Osteocyte (in vitro differentiated cells): ENCODE results near the gene PAAF1. TPM values are rescaled to one million over a fixed set of nuclear protein-coding genes. Genes with fewer than 3 reads are reported as not detected.

Source experiments
- DNase-seq: peaks from one replicate; pipeline ENCODE4 v3.0.0; 2021; ENCODE audit warnings: mixed read lengths; ENCODE audit not compliant: unreplicated experiment; ENCODE audit errors: extremely low spot score
- H3K27ac Mint-ChIP-seq: one replicate; pipeline ENCODE4 v1.8.0; 2021; ENCODE audit warnings: mild to moderate bottlenecking, mixed read lengths; ENCODE audit not compliant: unreplicated experiment
- H3K27me3 Mint-ChIP-seq: one replicate; pipeline ENCODE4 v1.8.0; 2021; ENCODE audit warnings: mixed read lengths; ENCODE audit not compliant: unreplicated experiment
- H3K36me3 Mint-ChIP-seq: one replicate; pipeline ENCODE4 v1.8.0; 2021; ENCODE audit warnings: mixed read lengths; ENCODE audit not compliant: unreplicated experiment
- H3K4me1 Mint-ChIP-seq: one replicate; pipeline ENCODE4 v1.8.0; 2021; ENCODE audit warnings: mixed read lengths; ENCODE audit not compliant: unreplicated experiment
- H3K4me3 Mint-ChIP-seq: one replicate; pipeline ENCODE4 v1.8.0; 2021; ENCODE audit warnings: mild to moderate bottlenecking, moderate library complexity, mixed read lengths; ENCODE audit not compliant: unreplicated experiment
- H3K9me3 Mint-ChIP-seq: one replicate; pipeline ENCODE4 v1.8.0; 2021; ENCODE audit warnings: mixed read lengths; ENCODE audit not compliant: unreplicated experiment
- total RNA-seq: library from RNA; stranded (reverse); gene quantifications from 2 replicates; pipeline ENCODE4 v1.2.1, GENCODE V29; 2021
- TF ChIP-seq, protein P1 (sequence below): fragments of 200-600 bp; sonication (generic); IDR thresholded peaks from 2 replicates; pipeline ENCODE4 v1.5.0; 2021; ENCODE audit warnings: antibody characterized with exemption, mild to moderate bottlenecking, moderate library complexity

The PAAF1 gene
- total RNA-seq, 1 donor from 2014 or later: 17.3 TPM

DNA sequence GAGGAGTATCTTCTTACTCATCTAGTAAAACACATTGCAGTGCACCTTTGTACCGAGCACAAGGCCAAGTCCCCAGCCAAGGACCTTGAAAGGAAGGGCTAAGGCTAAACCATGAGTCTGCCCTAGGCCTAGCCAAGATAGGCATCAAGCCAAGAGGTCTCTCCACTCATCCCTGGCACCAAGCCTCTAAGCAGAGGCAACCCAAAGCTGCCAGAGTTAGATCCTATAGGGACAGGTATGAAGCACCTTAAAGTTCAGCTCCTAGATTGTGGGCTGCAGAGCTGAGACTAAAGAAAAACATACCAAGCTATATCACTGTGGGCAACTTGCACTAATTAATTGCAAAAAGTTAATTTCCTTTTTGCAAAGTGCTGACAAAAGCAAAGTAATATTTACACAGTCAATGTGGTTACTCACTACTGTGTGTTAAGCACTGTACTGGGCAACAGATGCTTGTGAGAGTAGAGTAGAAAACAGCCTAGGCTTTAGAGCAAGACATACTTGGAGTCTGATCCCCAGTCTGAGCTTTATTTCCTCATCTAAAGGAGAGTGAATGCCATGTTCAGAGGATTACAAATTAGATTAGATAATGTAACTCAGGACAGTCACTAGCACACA lies 7.4 kb upstream of the PAAF1 start:
- no peak for DNase-seq
- no peak overlapping the region for H3K4me3 Mint-ChIP-seq
- no peak overlapping the region for H3K27ac Mint-ChIP-seq
- H3K27me3 Mint-ChIP-seq: no peaks in the 10 kb centered on the region
- peaks cover 6% of the 10 kb centered on the region for H3K4me1 Mint-ChIP-seq
- H3K36me3 Mint-ChIP-seq: peaks cover 17% of the 10 kb centered on the region
- TF ChIP-seq, protein P1, sequence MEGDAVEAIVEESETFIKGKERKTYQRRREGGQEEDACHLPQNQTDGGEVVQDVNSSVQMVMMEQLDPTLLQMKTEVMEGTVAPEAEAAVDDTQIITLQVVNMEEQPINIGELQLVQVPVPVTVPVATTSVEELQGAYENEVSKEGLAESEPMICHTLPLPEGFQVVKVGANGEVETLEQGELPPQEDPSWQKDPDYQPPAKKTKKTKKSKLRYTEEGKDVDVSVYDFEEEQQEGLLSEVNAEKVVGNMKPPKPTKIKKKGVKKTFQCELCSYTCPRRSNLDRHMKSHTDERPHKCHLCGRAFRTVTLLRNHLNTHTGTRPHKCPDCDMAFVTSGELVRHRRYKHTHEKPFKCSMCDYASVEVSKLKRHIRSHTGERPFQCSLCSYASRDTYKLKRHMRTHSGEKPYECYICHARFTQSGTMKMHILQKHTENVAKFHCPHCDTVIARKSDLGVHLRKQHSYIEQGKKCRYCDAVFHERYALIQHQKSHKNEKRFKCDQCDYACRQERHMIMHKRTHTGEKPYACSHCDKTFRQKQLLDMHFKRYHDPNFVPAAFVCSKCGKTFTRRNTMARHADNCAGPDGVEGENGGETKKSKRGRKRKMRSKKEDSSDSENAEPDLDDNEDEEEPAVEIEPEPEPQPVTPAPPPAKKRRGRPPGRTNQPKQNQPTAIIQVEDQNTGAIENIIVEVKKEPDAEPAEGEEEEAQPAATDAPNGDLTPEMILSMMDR: no peak
- H3K9me3 Mint-ChIP-seq: no peaks in the 10 kb centered on the region

DNA sequence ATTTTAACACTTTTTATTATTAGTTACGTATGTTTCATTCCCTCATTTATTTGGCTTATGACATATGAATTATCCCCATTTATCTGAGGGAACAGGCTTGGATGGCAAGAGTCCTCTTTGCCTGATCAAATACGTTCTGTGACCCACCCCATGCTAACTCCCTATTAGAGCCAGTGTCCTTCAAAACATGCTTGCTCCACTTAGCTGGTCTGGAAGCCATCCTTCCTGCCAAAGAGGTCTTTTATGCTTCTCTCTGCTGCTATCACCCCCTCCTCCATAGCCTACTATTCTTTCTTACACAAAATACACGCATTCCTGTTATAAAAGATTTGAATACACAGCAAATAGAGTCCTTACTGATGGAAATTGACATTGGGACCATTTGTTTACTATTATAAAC lies 6.5 kb upstream of the PAAF1 start:
- DNase-seq: no peak
- Mint-ChIP-seq H3K4me1 (peaks cover 8% of the 10 kb centered on the region), H3K9me3 (no peaks in the 10 kb centered on the region), H3K4me3 (no peak overlapping the region), H3K36me3 (peaks cover 14% of the 10 kb centered on the region), H3K27ac (no peak overlapping the region), H3K27me3 (no peaks in the 10 kb centered on the region)
- TF ChIP-seq, protein P1: no peak

- Mint-ChIP-seq H3K27me3 (no peaks in the 10 kb centered on the region), H3K27ac (no peak overlapping the region), H3K4me1 (peaks cover 18% of the 10 kb centered on the region), H3K36me3 (peaks cover 12% of the 10 kb centered on the region), H3K9me3 (no peaks in the 10 kb centered on the region), H3K4me3 (no peak overlapping the region)
- DNase-seq: no peak
- TF ChIP-seq, protein P1: no peak
These were observed 3.9 kb upstream of the PAAF1 start for GRCh38 chr11:73872749-73873357.

- Mint-ChIP-seq H3K27me3 (no peaks in the 10 kb centered on the region), H3K4me3 (peak overlapping the region; percentile 98), H3K27ac (peak overlapping the region; percentile 98), H3K9me3 (no peaks in the 10 kb centered on the region), H3K4me1 (peaks cover 18% of the 10 kb centered on the region), H3K36me3 (peaks cover 10% of the 10 kb centered on the region)
- TF ChIP-seq, protein P1: no peak
- no peak for DNase-seq
These were observed 1.4 kb upstream of the PAAF1 start for GRCh38 chr11:73875380-73875779.

- Mint-ChIP-seq H3K27me3 (no peaks in the 10 kb centered on the region), H3K9me3 (no peaks in the 10 kb centered on the region), H3K36me3 (peaks cover 10% of the 10 kb centered on the region), H3K27ac (peak overlapping the region; percentile 98), H3K4me1 (peaks cover 18% of the 10 kb centered on the region), H3K4me3 (peak overlapping the region; percentile 98)
- TF ChIP-seq, protein P1: no peak
- DNase-seq: no peak
These were observed 959 bp upstream of the PAAF1 start for GRCh38 chr11:73875840-73876239.
